HG02610 (cell line): ENCODE results near the gene MBD2.
A peak's percentile ranks its signal among the peaks of the same experiment; 100 is the strongest.
"Not testable (repeated sequence)": the region's sequence is repeated elsewhere in the genome, so short reads cannot be mapped to it uniquely, and the experiment has no call there.

Experiments
- ATAC-seq: cut with Tn5 transposase; IDR thresholded peaks from one replicate; pipeline ENCODE4 v1.9.1; 2021; ENCODE audit warnings: mild to moderate bottlenecking, moderate library complexity; ENCODE audit not compliant: unreplicated experiment

The MBD2 gene

DNA sequence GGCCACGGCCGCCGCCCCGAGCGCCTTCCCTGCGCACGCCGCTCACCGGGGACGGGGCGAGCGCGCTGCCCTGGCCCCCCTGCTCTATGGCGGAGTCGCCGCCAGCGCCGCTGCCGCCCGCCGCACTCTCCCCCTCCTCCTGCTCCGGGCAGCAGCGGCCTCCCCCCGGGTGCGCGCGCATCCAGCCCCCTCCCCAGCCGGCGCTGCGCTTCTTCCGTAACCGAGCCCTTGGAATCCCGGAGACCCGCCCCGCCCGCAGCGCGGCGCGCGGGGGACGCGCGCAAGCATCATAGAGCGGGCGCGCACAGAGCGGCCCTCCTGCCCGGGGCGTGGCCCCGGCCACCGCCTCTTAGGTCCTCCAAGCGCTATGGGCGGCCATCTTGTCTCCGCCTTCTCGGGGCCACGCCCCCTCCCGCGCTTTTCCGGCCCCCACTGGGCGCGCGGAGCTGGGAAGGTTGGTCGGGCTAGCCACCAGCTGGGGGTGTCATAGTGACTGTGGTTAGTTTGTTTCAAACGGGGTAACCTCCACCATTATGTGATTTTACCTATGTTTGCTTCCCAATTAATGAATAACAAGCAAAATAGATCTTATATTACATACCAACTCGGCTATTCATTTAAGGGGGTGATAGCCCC, at the start of gene MBD2:
MBD2 (minus strand) TSS at position 291 of the 636 bp plus-strand sequence; CDS start at position 181, 110 bp downstream.
- ATAC-seq, result peak; percentile 91

- ATAC-seq, result peak; percentile 41
Measured at GRCh38 chr18:54269893-54270844, 45.7 kb upstream of the MBD2 start.

DNA sequence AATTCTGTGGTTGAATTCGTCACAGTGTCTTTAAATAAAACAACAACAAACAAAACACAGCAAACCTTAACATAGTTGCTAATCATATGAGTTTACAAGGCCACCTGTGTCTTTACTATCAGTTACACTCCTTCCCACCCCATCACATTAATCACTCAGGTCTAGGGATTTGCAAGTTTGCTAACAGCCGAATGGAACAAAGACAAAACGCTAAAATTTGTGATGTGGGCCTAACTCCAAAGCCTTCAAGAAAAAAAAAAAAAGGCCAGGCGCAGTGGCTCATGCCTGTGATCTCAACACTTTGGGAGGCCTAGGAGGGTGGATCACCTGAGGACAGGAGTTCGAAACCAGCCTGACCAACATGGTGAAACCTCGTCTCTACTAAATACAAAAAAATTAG, 44.3 kb upstream of the MBD2 start:
- no peak for ATAC-seq

GRCh38 chr18:54267701-54268100, 43.2 kb upstream of the MBD2 start:
- no peak for ATAC-seq

DNA sequence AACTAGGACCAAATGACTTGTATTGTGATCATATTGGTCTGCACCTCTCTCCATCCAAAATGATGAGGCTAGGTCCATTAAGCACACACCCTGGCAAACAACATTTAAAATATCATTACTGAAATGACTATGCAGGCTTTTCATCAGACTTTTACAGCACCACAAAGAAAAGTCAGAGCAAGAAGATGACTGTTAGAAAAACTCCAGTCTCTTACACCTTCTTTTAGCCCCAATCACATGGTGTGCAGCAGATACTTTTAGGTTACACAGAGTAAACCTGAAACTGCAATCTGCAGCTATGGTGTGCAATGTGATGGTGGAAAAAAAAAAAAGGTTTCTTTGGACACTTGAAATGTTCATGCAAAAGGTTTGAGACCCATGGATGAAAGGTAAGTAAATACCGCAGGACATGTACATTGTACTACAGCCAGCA, 39.5 kb upstream of the MBD2 start:
- ATAC-seq, result peak; percentile 85

- ATAC-seq, result peak; percentile 73
Measured at GRCh38 chr18:54261894-54262293, 37.4 kb upstream of the MBD2 start.

- ATAC-seq, result peak; percentile 27
Measured at GRCh38 chr18:54260396-54261072, 36.1 kb upstream of the MBD2 start.

GRCh38 chr18:54257818-54258217, 33.3 kb upstream of the MBD2 start:
- ATAC-seq, result not testable (repeated sequence)

DNA sequence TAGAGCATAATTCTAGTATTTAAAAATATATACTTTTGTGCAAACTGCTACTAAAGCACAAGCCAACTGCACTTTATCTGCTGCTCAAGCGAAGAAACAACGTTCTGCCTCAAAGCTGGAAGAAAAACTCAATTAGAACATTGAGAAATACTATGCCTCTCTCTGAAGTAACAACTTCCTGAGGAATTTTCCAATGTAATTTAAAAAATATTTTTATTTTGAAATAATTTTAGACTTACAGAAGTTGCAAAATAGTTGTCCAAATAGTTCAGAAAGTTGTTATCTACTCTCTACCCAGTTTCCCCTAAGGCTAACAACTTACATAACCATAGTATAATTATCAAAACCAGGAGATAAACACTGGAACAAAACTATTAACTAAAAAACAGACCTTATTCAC, 32.5 kb upstream of the MBD2 start:
- no peak for ATAC-seq

DNA sequence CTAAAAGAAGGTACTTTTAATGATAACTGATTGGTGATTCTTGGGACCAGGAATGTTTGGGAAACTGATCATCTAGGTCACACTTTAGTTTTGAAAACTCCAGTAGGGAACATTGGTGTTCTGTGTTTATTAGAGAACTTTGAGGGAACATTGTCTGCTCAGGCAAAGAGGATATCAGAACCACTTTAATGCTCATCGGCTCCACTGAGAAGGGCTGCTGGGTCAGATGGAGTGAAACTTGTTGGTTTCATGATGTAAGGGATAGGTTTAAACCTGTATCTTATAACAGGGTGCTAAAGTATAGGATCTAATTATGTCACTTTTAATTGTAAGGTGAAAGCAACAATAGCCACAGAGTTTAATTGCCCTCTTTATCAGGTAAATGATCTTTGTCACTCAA, 30.7 kb upstream of the MBD2 start:
- ATAC-seq, result no peak

DNA sequence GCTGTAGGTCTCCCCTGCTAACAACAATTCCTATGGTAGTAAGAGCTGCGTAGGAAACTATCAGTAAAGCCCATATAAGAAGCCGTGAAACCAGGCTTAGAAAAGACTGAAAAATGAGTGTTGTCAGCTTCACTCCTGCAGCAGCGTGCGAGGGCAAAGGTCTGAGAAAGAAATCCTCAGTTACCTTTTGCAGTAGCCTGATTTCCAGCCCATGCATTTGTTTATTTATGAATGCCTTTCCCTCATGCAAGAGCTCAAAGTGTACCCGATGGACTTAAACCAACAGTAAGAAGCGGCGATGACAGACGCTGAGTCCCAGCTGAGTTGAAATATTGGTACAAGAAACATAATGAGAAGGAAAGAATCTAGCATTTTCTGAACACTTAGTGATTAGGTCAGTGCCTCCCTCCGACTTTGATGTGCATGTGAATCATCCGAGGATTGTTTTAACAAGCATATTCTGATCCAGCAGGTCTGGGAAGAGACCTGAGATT, 29.8 kb upstream of the MBD2 start:
- no peak for ATAC-seq

DNA sequence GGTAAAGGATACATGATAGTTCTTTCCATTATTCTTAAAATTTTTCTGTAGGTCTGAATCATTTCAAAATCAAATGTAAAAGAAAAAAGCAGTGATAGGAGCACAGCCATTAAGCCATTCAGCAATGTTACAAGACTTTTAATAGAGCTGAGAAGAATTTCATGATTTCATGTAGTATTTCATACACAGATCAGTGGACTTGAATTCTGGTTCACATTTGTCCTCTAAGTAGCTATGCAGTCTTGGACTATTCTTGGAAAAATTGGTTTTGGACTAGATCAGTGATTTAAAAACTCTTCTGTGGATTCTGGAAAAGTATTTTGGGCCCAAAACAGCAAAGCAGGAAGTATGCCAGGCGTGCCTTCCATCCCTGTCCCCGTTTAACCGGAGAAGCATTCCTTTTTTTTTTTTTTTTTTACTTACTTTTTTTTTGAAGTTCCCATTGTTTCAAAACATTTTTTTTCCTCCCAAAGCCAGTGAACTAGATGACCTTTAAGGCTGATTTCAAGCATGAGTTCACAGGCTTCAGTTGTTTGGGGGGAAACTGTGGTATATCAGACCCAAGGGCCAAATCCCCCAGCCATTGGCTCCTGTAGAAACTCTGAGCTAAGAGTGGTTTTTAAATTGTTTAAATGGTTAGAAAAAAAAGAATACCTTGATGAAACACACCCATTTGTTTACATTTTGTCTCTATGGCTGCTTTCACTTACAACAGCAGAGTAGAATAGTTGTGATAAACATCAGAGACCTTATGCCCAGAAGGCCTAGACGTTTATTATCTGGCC, 27.3 kb upstream of the MBD2 start:
- no peak for ATAC-seq

DNA sequence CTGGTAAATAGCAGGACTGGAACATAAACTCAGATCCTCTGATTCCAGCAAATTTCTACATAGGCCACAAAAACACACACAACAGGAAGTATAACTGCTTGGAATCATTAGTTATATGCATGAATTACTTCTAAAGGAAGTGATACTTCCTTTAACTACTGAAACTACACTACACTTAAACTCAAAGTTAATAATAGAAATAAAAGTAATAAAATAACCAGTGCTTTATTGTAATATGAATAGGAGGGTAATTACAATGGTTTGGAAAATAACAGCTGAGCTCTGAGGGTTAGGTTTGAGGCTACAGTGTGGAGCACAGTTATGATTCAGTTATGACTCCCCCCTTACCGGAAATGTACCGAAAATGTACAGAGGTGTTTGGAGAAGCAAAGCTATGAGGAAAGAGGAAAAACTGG, 26.4 kb upstream of the MBD2 start:
- ATAC-seq, result peak; percentile 90

GRCh38 chr18:54247511-54248175, 23.2 kb upstream of the MBD2 start:
- no peak for ATAC-seq

DNA sequence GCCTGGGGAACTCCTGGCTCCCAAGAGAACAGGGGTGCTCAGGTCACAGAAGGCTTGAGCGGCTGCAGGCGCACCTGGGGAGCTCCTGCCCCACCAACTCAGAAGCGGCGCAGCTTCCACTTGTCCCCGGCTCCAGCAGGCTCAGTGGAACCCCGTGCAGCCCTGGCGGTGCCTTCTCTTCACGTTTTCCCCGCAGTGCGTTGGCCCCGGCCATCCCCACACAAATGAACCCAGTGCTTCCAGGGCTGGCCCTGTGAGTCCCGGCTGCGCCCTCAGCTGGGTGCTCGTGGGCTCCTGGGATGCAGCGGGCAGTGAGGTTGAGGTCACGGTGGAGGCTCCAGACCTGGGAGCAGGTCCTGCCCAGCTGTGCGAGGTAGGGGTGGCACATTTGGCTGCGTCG, 17.9 kb upstream of the MBD2 start:
- ATAC-seq, result no peak

DNA sequence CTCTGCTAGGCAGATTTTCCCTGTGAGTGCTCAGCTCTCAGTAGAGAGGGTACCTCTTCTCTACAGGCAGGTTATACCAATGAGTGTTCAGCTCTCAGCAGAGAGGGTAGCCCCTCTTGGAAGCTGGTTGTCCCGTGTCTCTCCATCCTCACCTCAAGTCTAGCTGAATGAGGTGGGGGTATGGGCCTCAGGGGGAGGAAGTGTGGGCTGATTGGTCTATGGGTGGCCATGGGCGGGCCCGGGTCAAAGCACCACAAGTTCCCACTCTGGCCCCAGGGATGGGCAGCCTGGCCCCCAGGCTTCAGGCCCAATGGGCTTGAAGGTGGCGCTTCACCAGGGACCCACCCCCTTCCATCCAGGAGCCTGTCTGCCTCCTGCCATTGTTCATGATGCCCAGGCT, 17.0 kb upstream of the MBD2 start:
- no peak for ATAC-seq

DNA sequence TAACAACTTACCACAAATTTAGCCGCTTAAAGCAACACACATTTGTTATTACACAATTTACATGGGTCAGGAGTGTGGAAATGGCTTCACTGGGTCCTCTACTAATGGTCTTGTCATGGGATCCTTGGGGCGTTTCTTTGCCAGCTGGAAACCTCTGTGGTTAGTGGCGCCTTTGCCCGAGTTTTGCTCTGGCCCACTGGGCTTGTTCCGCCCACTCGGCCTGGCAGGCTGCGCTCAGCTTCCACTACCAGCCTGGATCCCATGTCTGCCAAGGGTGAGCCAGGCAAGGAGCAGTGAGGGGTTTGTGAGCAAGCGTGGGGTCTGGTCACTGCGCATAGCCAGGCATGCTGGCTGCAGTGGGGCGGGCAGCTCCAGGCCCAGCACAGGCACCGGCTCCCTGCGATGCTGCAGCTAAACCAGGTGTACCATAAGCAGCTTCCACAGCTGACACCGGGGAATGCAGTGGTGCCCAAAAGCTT, 16.2 kb upstream of the MBD2 start:
- no peak for ATAC-seq

DNA sequence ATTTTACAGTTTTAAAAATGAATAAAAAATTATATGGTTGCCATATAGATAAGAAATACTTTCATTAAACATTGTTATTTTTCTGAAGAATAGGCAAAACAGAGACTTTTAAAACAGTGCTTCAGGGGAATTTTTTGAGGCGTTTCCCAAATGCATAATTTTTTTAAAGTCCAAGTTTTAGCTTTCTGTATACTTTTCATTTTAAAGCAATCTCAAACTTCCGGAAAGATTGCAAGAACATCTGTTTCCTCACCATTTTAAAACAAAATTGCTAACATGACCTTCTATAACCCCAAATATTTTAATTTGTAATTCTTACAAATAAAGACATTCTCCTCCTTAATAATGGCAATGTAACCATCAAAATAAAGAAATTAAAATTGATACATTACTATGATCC, 15.1 kb upstream of the MBD2 start:
- ATAC-seq, result no peak

- no peak for ATAC-seq
Measured at GRCh38 chr18:54239091-54239490, 14.6 kb upstream of the MBD2 start.
